Hepatocyte (in vitro differentiated cells): ENCODE data around the gene BAG1. TPM values are rescaled to one million over a fixed set of nuclear protein-coding genes. Genes with fewer than 3 reads are reported as not detected.

ENCODE experiments used
- DNase-seq: peaks from one replicate; pipeline ENCODE4 v3.0.0-alpha.2; 2016; ENCODE audit warnings: low spot score
- H2AFZ ChIP-seq: fragments of 200-600 bp; sonication (generic); 2 replicates; pipeline ENCODE4 v1.6.0; 2016; ENCODE audit warnings: antibody characterized with exemption, mild to moderate bottlenecking
- H3K27ac ChIP-seq: fragments of 200-600 bp; sonication (generic); 2 replicates; pipeline ENCODE4 v1.5.1; 2016; ENCODE audit warnings: mild to moderate bottlenecking
- H3K27me3 ChIP-seq: fragments of 200-600 bp; sonication (generic); 2 replicates; pipeline ENCODE4 v1.6.1; 2016
- H3K36me3 ChIP-seq: fragments of 200-600 bp; sonication (generic); replicated peaks from 2 replicates; pipeline ENCODE4 v1.5.1; 2016; ENCODE audit warnings: low read depth; ENCODE audit not compliant: insufficient read depth
- H3K4me1 ChIP-seq: fragments of 200-600 bp; sonication (generic); 2 replicates; pipeline ENCODE4 v1.5.1; 2016; ENCODE audit warnings: mild to moderate bottlenecking, moderate library complexity; ENCODE audit not compliant: insufficient read depth
- H3K4me2 ChIP-seq: fragments of 200-600 bp; sonication (generic); 2 replicates; pipeline ENCODE4 v1.6.0; 2016
- H3K4me3 ChIP-seq: fragments of 200-600 bp; sonication (generic); 2 replicates; pipeline ENCODE4 v1.5.1; 2016; ENCODE audit warnings: mild to moderate bottlenecking
- H3K79me2 ChIP-seq: fragments of 200-600 bp; sonication (generic); 2 replicates; pipeline ENCODE4 v1.6.0; 2017; ENCODE audit warnings: mild to moderate bottlenecking
- H3K9me2 ChIP-seq: fragments of 200-600 bp; sonication (generic); replicated peaks from 2 replicates; pipeline ENCODE4 v1.6.0; 2017; ENCODE audit warnings: mild to moderate bottlenecking; ENCODE audit not compliant: insufficient read depth
- H3K9me3 ChIP-seq: fragments of 200-600 bp; sonication (generic); 2 replicates; pipeline ENCODE4 v1.5.1; 2016; ENCODE audit warnings: low read depth, mild to moderate bottlenecking
- H4K20me1 ChIP-seq: fragments of 200-600 bp; sonication (generic); 2 replicates; pipeline ENCODE4 v1.6.0; 2016; ENCODE audit warnings: mild to moderate bottlenecking; ENCODE audit not compliant: insufficient read depth, poor library complexity, severe bottlenecking
- EZH2 ChIP-seq: fragments of 200-600 bp; sonication (generic); IDR thresholded peaks from 2 replicates; pipeline ENCODE4 v1.6.1; 2016; ENCODE audit warnings: antibody characterized with exemption, mild to moderate bottlenecking, borderline replicate concordance
- EZH2phosphoT487 ChIP-seq: fragments of 200-600 bp; sonication (generic); IDR thresholded peaks from one replicate; pipeline ENCODE4 v1.6.1; 2018; ENCODE audit warnings: antibody characterized with exemption, mild to moderate bottlenecking, low read depth, moderate library complexity; ENCODE audit not compliant: unreplicated experiment, severe bottlenecking
- WGBS: methylation state at CpG from one replicate; pipeline ENCODE4 v1.1.6; 2016; ENCODE audit warnings: low lambda C conversion rate; ENCODE audit errors: missing lambda C conversion rate; 5-methylcytosine and 5-hydroxymethylcytosine counted together
- polyA plus RNA-seq: library from polyadenylated mRNA; unstranded; fragments of >200 nt; fragmentation: Nextera tagmentation; extraction: Ambion mirVana; gene quantifications from 2 replicates; pipeline ENCODE4 v1.2.1, GENCODE V29; 2016
- total RNA-seq: library from RNA; depleted of rRNA; stranded (reverse); fragments of >200 nt; gene quantifications from 2 replicates; pipeline ENCODE4 v1.2.3, GENCODE V29; 2014
- TF ChIP-seq, protein P1 (sequence below): fragments of 200-600 bp; sonication (generic); IDR thresholded peaks from 2 replicates; pipeline ENCODE4 v1.5.1; 2016; ENCODE audit warnings: antibody characterized with exemption, mild to moderate bottlenecking; ENCODE audit not compliant: poor library complexity

Gene BAG1
- total and polyA plus RNA-seq, 2 experiments from 2014 or later: 78.5 to 103 TPM

DNA sequence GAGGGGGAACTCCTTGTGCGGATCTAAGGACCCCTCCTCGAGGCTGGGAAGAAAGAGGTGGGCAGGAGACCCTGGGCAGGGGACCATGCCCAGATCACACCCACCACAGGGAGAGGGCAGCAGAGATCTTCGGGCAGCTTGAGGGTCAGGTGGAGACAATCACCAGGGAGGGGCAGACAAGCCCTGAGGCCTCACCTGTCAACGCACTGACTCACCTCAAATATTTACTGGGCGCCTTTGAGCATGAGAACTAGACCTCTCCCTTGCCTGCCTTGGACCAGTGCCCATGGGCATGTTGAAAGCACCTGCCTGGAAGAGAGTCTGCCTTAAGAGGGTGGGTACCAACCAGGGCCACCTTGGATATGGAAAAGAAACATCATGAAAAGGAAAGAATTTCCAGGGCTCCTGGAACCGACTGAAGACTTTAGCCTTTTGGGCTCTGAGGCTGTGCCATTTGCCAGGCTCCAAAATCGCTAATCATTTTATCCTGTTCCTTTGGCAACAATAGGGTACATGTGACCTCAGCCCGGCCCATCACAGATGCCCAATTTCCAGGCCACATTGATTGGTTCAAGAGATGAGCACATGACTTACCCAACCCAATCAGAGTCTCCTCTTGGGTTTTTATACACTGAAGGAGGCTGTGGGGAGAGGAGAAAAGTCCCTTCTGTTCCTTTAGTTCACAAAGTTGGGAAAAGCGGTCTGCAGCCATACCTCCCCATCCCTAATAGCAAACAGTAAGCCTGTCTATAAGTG lies 35.0 kb downstream of the BAG1 start:
- H4K20me1 ChIP-seq: no peaks in the 10 kb centered on the region
- H3K27ac ChIP-seq: no peak overlapping the region
- no peak overlapping the region for H3K4me3 ChIP-seq
- TF ChIP-seq, protein P1, sequence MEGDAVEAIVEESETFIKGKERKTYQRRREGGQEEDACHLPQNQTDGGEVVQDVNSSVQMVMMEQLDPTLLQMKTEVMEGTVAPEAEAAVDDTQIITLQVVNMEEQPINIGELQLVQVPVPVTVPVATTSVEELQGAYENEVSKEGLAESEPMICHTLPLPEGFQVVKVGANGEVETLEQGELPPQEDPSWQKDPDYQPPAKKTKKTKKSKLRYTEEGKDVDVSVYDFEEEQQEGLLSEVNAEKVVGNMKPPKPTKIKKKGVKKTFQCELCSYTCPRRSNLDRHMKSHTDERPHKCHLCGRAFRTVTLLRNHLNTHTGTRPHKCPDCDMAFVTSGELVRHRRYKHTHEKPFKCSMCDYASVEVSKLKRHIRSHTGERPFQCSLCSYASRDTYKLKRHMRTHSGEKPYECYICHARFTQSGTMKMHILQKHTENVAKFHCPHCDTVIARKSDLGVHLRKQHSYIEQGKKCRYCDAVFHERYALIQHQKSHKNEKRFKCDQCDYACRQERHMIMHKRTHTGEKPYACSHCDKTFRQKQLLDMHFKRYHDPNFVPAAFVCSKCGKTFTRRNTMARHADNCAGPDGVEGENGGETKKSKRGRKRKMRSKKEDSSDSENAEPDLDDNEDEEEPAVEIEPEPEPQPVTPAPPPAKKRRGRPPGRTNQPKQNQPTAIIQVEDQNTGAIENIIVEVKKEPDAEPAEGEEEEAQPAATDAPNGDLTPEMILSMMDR: peak; percentile 53
- TF ChIP-seq EZH2: no peak
- H3K27me3 ChIP-seq: no peaks in the 10 kb centered on the region
- DNase-seq: peak; percentile 82
- WGBS: 72% methylated on average over 9 of the region's 9 CpGs
- H2AFZ ChIP-seq: no peak overlapping the region
- no peaks in the 10 kb centered on the region for H3K36me3 ChIP-seq
- H3K9me2 ChIP-seq: no peaks in the 10 kb centered on the region
- H3K9me3 ChIP-seq: no peaks in the 10 kb centered on the region
- no peak overlapping the region for H3K4me2 ChIP-seq
- no peaks in the 10 kb centered on the region for H3K79me2 ChIP-seq
- H3K4me1 ChIP-seq: peaks cover 4% of the 10 kb centered on the region

DNA sequence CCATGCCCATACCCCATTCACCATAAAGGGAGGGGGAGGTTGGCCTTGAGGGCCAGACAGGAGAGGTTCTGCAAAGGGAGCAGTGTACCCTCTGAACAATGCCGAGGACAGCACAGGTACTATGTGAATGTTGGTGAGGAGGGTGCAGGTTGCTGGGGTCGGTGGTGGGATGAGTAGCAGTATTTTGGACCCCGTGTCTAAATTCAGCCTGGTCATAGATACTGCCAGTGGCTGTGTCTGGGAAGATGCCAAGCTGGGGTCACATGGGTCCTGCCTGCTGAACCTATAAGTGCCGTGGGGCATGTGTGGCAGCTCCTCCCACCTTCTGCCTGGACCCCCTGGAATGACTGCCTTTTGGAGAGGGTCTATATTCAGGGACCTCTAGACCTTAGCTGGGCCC lies 35.9 kb downstream of the BAG1 start:
- no peak overlapping the region for H3K4me3 ChIP-seq
- H2AFZ ChIP-seq: no peak overlapping the region
- TF ChIP-seq EZH2: no peak
- TF ChIP-seq, protein P1: no peak
- peaks cover 4% of the 10 kb centered on the region for H3K4me1 ChIP-seq
- H3K4me2 ChIP-seq: no peak overlapping the region
- no peaks in the 10 kb centered on the region for H3K27me3 ChIP-seq
- 84% methylated on average over 4 of the region's 4 CpGs for WGBS
- H3K27ac ChIP-seq: no peak overlapping the region
- H3K79me2 ChIP-seq: no peaks in the 10 kb centered on the region
- no peaks in the 10 kb centered on the region for H4K20me1 ChIP-seq
- no peaks in the 10 kb centered on the region for H3K9me2 ChIP-seq
- H3K36me3 ChIP-seq: no peaks in the 10 kb centered on the region
- H3K9me3 ChIP-seq: no peaks in the 10 kb centered on the region
- no peak for DNase-seq

- WGBS: 80% methylated on average over 8 of the region's 8 CpGs
- Histone ChIP-seq H4K20me1 (no peaks in the 10 kb centered on the region), H3K27ac (no peak overlapping the region), H3K9me3 (no peaks in the 10 kb centered on the region), H3K4me3 (no peak overlapping the region), H3K79me2 (no peaks in the 10 kb centered on the region), H3K4me2 (no peak overlapping the region), H2AFZ (no peak overlapping the region), H3K4me1 (peaks cover 4% of the 10 kb centered on the region), H3K36me3 (no peaks in the 10 kb centered on the region), H3K27me3 (no peaks in the 10 kb centered on the region), H3K9me2 (no peaks in the 10 kb centered on the region)
- TF ChIP-seq EZH2: no peak
- no peak for TF ChIP-seq EZH2phosphoT487
- TF ChIP-seq, protein P1: no peak
- DNase-seq: no peak
Measured at GRCh38 chr9:33227741-33228140, 36.8 kb downstream of the BAG1 start.

- Histone ChIP-seq H3K27me3 (no peaks in the 10 kb centered on the region), H3K79me2 (no peaks in the 10 kb centered on the region), H2AFZ (no peak overlapping the region), H3K9me2 (no peaks in the 10 kb centered on the region), H3K9me3 (no peaks in the 10 kb centered on the region), H3K4me3 (no peak overlapping the region), H3K27ac (no peak overlapping the region), H4K20me1 (no peaks in the 10 kb centered on the region), H3K36me3 (no peaks in the 10 kb centered on the region), H3K4me1 (peaks cover 4% of the 10 kb centered on the region), H3K4me2 (no peak overlapping the region)
- 94% methylated on average over 10 of the region's 10 CpGs for WGBS
- DNase-seq: no peak
- TF ChIP-seq EZH2phosphoT487 (no peak), EZH2 (no peak)
Measured at GRCh38 chr9:33227008-33227398, 37.5 kb downstream of the BAG1 start.
